B cell (primary cell): Measurements from ENCODE around the gene PLEKHO1. TPM values are rescaled to one million over a fixed set of nuclear protein-coding genes. Genes with fewer than 3 reads are reported as not detected.

Experiments
- ATAC-seq: fragments of 200-7000 bp; cut with Tn5 transposase; one replicate; pipeline ENCODE4 v1.10.0; 2021; ENCODE audit warnings: low read depth, mild to moderate bottlenecking, moderate number of reproducible peaks, moderate library complexity
- CTCF ChIA-PET: fragments of 350-600 bp; sonication (Branson Sonifier 250); formaldehyde crosslinking; loops from one replicate; lab custom pipeline; 2021; ENCODE audit warnings: antibody characterized with exemption, inconsistent platforms; lab: Charles Lee
- POLR2A ChIA-PET: fragments of 350-600 bp; sonication (Branson Sonifier 250); formaldehyde crosslinking; loops from one replicate; lab custom pipeline; 2021; ENCODE audit warnings: antibody characterized with exemption; lab: Charles Lee
- DNase-seq: peaks from one replicate; pipeline ENCODE4 v3.0.0; 2013
- H2AFZ ChIP-seq: 2 replicates; pipeline ENCODE4 v1.6.1; 2012; ENCODE audit warnings: mild to moderate bottlenecking, low read depth, low read length; ENCODE audit not compliant: insufficient read depth, poor library complexity, severe bottlenecking
- H3K27ac ChIP-seq, 2 donors: 1 replicate in 1 of 2; 2 replicates in 1 of 2; pipeline ENCODE4 v1.5.1; 2012 to 2013; ENCODE audit warnings: low read length in 2 of 2, mild to moderate bottlenecking in 2 of 2, moderate library complexity in 1 of 2
- H3K27me3 ChIP-seq, 4 experiments: fragments of 200-600 bp in 1 of 4; sonication (generic) in 1 of 4; replicated peaks in 1 of 4; 1 replicate in 2 of 4; 2 replicates in 2 of 4; pipeline versions ENCODE4 v1.6.1 to v1.7.0; 2013 to 2016; ENCODE audit warnings: low read length in 3 of 4, mild to moderate bottlenecking in 2 of 4, mixed read lengths in 1 of 4, moderate library complexity in 1 of 4; ENCODE audit not compliant: insufficient read depth in 4 of 4, control insufficient read depth in 3 of 4; ENCODE audit errors: control extremely low read depth in 1 of 4
- H3K36me3 ChIP-seq, 2 experiments: replicated peaks in 1 of 2; 1 replicate in 1 of 2; 2 replicates in 1 of 2; pipeline versions ENCODE4 v1.6.1 to v1.7.1; 2013; ENCODE audit warnings: low read length in 1 of 2; ENCODE audit not compliant: insufficient read depth in 2 of 2, control insufficient read depth in 1 of 2; ENCODE audit errors: control extremely low read depth in 1 of 2, extremely low read depth in 1 of 2
- H3K4me1 ChIP-seq, 2 donors: fragments of 200-600 bp in 1 of 2; sonication (generic) in 1 of 2; 1 replicate in 1 of 2; 2 replicates in 1 of 2; pipeline versions ENCODE4 v1.5.1 to v1.6.1; 2013 to 2017; ENCODE audit warnings: low read length in 2 of 2; ENCODE audit not compliant: control insufficient read depth in 2 of 2, insufficient read depth in 2 of 2
- H3K4me2 ChIP-seq: replicated peaks from 2 replicates; pipeline ENCODE3; 2012; ENCODE audit warnings: mild to moderate bottlenecking, low read depth, low read length; ENCODE audit not compliant: poor library complexity, severe bottlenecking
- H3K4me3 ChIP-seq, 5 experiments: fragments of 200-600 bp in 1 of 5; sonication (generic) in 1 of 5; 1 replicate in 3 of 5; 2 replicates in 2 of 5; pipeline versions ENCODE4 v1.5.1 to v1.7.0; 2011 to 2016; ENCODE audit warnings: low read length in 4 of 5, mild to moderate bottlenecking in 4 of 5, low read depth in 2 of 5, control low read depth in 1 of 5, moderate library complexity in 1 of 5; ENCODE audit not compliant: insufficient read depth in 1 of 5; ENCODE audit errors: control extremely low read depth in 1 of 5, extremely low read depth in 1 of 5
- H3K79me2 ChIP-seq: fragments of 200-600 bp; sonication (generic); one replicate; pipeline ENCODE4 v1.6.0; 2016; ENCODE audit warnings: low read length; ENCODE audit not compliant: control insufficient read depth, insufficient read depth
- H3K9ac ChIP-seq: fragments of 200-600 bp; sonication (generic); 2 replicates; pipeline ENCODE4 v1.6.1; 2017; ENCODE audit warnings: mild to moderate bottlenecking, low read length, moderate library complexity
- H3K9me3 ChIP-seq, 3 donors: one replicate each; pipeline versions ENCODE4 v1.6.1 to v1.7.1; 2013; ENCODE audit warnings: low read length in 2 of 3; ENCODE audit not compliant: control insufficient read depth in 2 of 3, insufficient read depth in 1 of 3; ENCODE audit errors: control extremely low read depth in 1 of 3
- H4K20me1 ChIP-seq: 2 replicates; pipeline ENCODE4 v1.6.0; 2012; ENCODE audit warnings: mild to moderate bottlenecking, low read length; ENCODE audit not compliant: insufficient read depth, control insufficient read depth, poor library complexity, severe bottlenecking
- H3K27ac Mint-ChIP-seq: one replicate; pipeline ENCODE4 v1.8.0; 2021; ENCODE audit warnings: mixed read lengths
- H3K27me3 Mint-ChIP-seq: one replicate; pipeline ENCODE4 v1.8.0; 2021; ENCODE audit warnings: mixed read lengths
- H3K4me1 Mint-ChIP-seq: one replicate; pipeline ENCODE4 v1.8.0; 2021; ENCODE audit warnings: mixed read lengths
- H3K4me3 Mint-ChIP-seq: one replicate; pipeline ENCODE4 v1.8.0; 2021; ENCODE audit warnings: mixed read lengths
- H3K9me3 Mint-ChIP-seq: one replicate; pipeline ENCODE4 v1.8.0; 2022; ENCODE audit warnings: mixed read lengths; ENCODE audit not compliant: insufficient read depth
- EZH2 ChIP-seq: IDR thresholded peaks from 2 replicates; pipeline ENCODE4 v1.6.1; 2012; ENCODE audit warnings: borderline replicate concordance, low read depth, mild to moderate bottlenecking, moderate library complexity, low read length; ENCODE audit not compliant: insufficient read depth, poor library complexity, severe bottlenecking
- WGBS: methylation state at CpG from one replicate; pipeline ENCODE4 v1.1.5; 2013; ENCODE audit warnings: missing lambda C conversion rate; ENCODE audit not compliant: insufficient coverage; 5-methylcytosine and 5-hydroxymethylcytosine counted together
- intact Hi-C: fragments of 100-400 bp; cut with micrococcal nuclease; formaldehyde crosslinking; loops from one replicate; pipeline ENCODE4 v1.10.0; 2022
- polyA plus RNA-seq: library from polyadenylated mRNA; depleted of rRNA; stranded (reverse); fragments of >200 nt; gene quantifications from 2 replicates; pipeline ENCODE4 v1.2.3, GENCODE V29; 2012
- total RNA-seq, 2 donors: library from RNA; stranded (reverse); fragments of 120-200 nt in 1 of 2; gene quantifications; 1 replicate in 1 of 2; 2 replicates in 1 of 2; pipeline versions ENCODE4 v1.2.3 to v1.2.4, GENCODE V29; 2013 to 2022
- TF ChIP-seq, protein P1 (sequence below): fragments of 200-600 bp; IDR thresholded peaks from one replicate; pipeline ENCODE4 v1.8.0; 2022; ENCODE audit warnings: antibody characterized with exemption, mild to moderate bottlenecking

The PLEKHO1 gene
- total and polyA plus RNA-seq, 2 donors (not counting 1 experiment from before 2014, with no cell fraction given): 129 to 186 TPM

DNA sequence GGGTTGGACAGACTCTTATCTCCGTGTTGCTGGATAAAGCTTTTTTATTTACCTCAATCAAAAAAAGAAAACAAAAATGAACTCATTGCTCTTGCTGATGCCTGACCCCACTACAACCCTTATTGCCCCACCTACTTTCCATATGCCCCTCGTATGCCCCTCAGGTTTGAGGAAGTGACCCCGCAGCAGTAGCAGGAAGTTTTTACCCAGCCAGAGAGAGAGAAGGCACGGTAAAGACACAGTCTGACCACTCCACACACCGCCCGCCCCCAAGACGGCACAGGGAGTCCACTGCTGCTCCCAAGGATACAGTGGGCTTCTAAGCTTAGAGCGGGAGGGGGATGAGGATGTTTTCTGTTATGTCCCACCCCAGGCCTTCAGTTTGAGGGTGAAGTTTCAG is 9.8 kb downstream of the PLEKHO1 start:
- peak overlapping the region; percentile 77 for H3K4me2 ChIP-seq
- H3K4me1 Mint-ChIP-seq: peaks cover 97% of the 10 kb centered on the region
- POLR2A ChIA-PET: interaction anchor here (0.5 to 9.7 kb wide), 9 partner anchors 9 to 272 kb away, joined by 3 to 139 read pairs (median 6); partner anchors contain the start of gene PLEKHO1
- peak; percentile 78 for DNase-seq
- peaks cover 13% of the 10 kb centered on the region for H3K79me2 ChIP-seq
- H3K9me3 ChIP-seq: no peaks in the 10 kb centered on the region
- ATAC-seq: peak; percentile 36
- CTCF ChIA-PET: interaction anchor here (0.6 to 23.1 kb wide), 6 partner anchors 9 to 129 kb away, joined by 4 to 637 read pairs (median 16); partner anchors contain the start of genes PLEKHO1 and VPS45
- H3K9ac ChIP-seq: peak overlapping the region; percentile 42
- H3K4me1 ChIP-seq: peaks cover 79 to 91% of the 10 kb centered on the region in 2 donors
- H3K27ac ChIP-seq: peak overlapping the region; percentile 95
- no peaks in the 10 kb centered on the region for H3K9me3 Mint-ChIP-seq
- H3K4me3 ChIP-seq: peak overlapping the region in 4 of 5 experiments; percentile 29 to 44 (median 37)
- no peaks in the 10 kb centered on the region for H3K27me3 ChIP-seq
- WGBS: 0% methylated on average over 2 of the region's 8 CpGs
- intact Hi-C loops: no loop called here
- H2AFZ ChIP-seq: no peak overlapping the region
- peak overlapping the region; percentile 93 for H3K4me3 Mint-ChIP-seq
- H3K36me3 ChIP-seq: peaks cover 2 to 53% of the 10 kb centered on the region in 2 experiments
- no peaks in the 10 kb centered on the region for H3K27me3 Mint-ChIP-seq
- TF ChIP-seq, protein P1, sequence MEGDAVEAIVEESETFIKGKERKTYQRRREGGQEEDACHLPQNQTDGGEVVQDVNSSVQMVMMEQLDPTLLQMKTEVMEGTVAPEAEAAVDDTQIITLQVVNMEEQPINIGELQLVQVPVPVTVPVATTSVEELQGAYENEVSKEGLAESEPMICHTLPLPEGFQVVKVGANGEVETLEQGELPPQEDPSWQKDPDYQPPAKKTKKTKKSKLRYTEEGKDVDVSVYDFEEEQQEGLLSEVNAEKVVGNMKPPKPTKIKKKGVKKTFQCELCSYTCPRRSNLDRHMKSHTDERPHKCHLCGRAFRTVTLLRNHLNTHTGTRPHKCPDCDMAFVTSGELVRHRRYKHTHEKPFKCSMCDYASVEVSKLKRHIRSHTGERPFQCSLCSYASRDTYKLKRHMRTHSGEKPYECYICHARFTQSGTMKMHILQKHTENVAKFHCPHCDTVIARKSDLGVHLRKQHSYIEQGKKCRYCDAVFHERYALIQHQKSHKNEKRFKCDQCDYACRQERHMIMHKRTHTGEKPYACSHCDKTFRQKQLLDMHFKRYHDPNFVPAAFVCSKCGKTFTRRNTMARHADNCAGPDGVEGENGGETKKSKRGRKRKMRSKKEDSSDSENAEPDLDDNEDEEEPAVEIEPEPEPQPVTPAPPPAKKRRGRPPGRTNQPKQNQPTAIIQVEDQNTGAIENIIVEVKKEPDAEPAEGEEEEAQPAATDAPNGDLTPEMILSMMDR: no peak
- TF ChIP-seq EZH2: no peak
- peak overlapping the region; percentile 99 for H3K27ac Mint-ChIP-seq
- H4K20me1 ChIP-seq: peaks cover 10% of the 10 kb centered on the region

- Histone ChIP-seq H3K27ac (peak overlapping the region; percentile 95), H3K4me3 (peak overlapping the region; percentile 46 to 70 (median 55))
- POLR2A ChIA-PET: interaction anchor here (0.5 to 9.7 kb wide), 13 partner anchors 8 to 274 kb away, joined by 3 to 139 read pairs (median 5); partner anchors contain the start of gene PLEKHO1
These were observed 11.4 kb downstream of the PLEKHO1 start for GRCh38 chr1:150160964-150161621.

More at GRCh38 chr1:150160964-150161621, 11.4 kb downstream of the PLEKHO1 start:
- DNase-seq: peak; percentile 53
- ATAC-seq: no peak
- H3K4me1 Mint-ChIP-seq: peaks cover 99% of the 10 kb centered on the region
- peaks cover 2 to 38% of the 10 kb centered on the region in 2 experiments for H3K36me3 ChIP-seq
- peak overlapping the region; percentile 77 for H3K4me2 ChIP-seq
- TF ChIP-seq, protein P1: no peak
- TF ChIP-seq EZH2: no peak
- CTCF ChIA-PET: interaction anchor here (0.6 to 23.1 kb wide), 15 partner anchors 8 to 199 kb away, joined by 3 to 637 read pairs (median 5); partner anchors contain the start of genes PLEKHO1 and VPS45
- peaks cover 11% of the 10 kb centered on the region for H3K79me2 ChIP-seq
- H4K20me1 ChIP-seq: peaks cover 7% of the 10 kb centered on the region
- 0% methylated on average over 2 of the region's 7 CpGs for WGBS
- peak overlapping the region; percentile 93 for H3K4me3 Mint-ChIP-seq
- no peaks in the 10 kb centered on the region for H3K27me3 Mint-ChIP-seq
- no peaks in the 10 kb centered on the region for H3K27me3 ChIP-seq
- intact Hi-C loops: loop anchor here (1.0 to 5.0 kb wide), 7 partner anchors 10 to 201 kb away; partner anchors contain the start of genes ANP32E, RPRD2 and VPS45
- no peaks in the 10 kb centered on the region for H3K9me3 ChIP-seq
- H3K4me1 ChIP-seq: peaks cover 81 to 93% of the 10 kb centered on the region in 2 donors
- no peak overlapping the region for H2AFZ ChIP-seq
- peak overlapping the region; percentile 99 for H3K27ac Mint-ChIP-seq
- H3K9me3 Mint-ChIP-seq: no peaks in the 10 kb centered on the region
- H3K9ac ChIP-seq: peak overlapping the region; percentile 62
